ENCODE measurements around the gene KAT6B. TPM values are rescaled to one million over a fixed set of nuclear protein-coding genes. Genes with fewer than 3 reads are reported as not detected.

The KAT6B gene
- total and polyA plus RNA-seq, 2 of the 8 experiments (the other 6 are each of a cell fraction or from before 2014, with no cell fraction given), result 7.3 to 30.8 TPM

DNA sequence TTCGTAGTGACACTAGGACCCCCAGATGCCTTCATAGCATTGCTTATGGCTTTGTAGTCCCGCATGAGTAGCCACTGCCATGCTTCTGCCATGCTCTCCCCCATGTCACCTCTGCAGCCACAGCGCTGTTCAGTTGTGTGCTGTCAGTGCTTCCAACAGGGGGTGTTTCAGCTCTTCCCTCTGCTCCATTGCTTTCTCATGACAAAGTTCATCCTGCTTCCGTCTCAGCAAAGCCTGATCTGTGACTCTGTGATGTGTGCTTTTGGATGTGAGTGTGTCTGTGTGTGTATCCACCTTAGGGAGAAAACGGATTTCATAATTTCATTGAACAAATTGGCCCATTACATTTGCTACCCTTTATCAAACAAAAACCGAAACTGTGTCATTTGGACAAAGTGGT lies 150.2 kb downstream of the KAT6B start:
- no peak overlapping the region for H4K91ac ChIP-seq (replicated peaks; ENCODE audit: insufficient read length, low read length)
- H3K4me3 ChIP-seq (ENCODE audit: extremely low read depth in 1 of 4, insufficient read depth in 2 of 4, low read depth in 3 of 4, low read length in 4 of 4), result no peak overlapping the region
- H3K4me1 ChIP-seq (replicated peaks in 1 of 4; ENCODE audit: control insufficient read depth in 3 of 4, insufficient read depth in 4 of 4, low read length in 3 of 4), result no peaks in the 10 kb centered on the region
- H3K56ac ChIP-seq (replicated peaks; ENCODE audit: insufficient read length, low read depth, low read length), result no peak overlapping the region
- H4K8ac ChIP-seq (ENCODE audit: extremely low read depth, insufficient read depth, low read length), result no peak overlapping the region
- no peak overlapping the region for H4K5ac ChIP-seq (ENCODE audit: insufficient read length, low read depth, low read length)
- no peaks in the 10 kb centered on the region for H3K79me2 ChIP-seq (ENCODE audit: control insufficient read depth in 1 of 2, insufficient read depth in 2 of 2, low read length in 2 of 2)
- H3K4me2 ChIP-seq (ENCODE audit: insufficient read depth in 1 of 2, low read depth in 2 of 2, low read length in 2 of 2), result no peak overlapping the region
- 80% methylated on average over 6 of the region's 6 CpGs; no CpG with 5 or more reads in 1 of the 2 experiments for WGBS, 2 experiments (ENCODE audit: extremely low coverage in 1 of 2, insufficient coverage in 1 of 2, insufficient read length in 1 of 2, insufficient replicate concordance in 2 of 2, low coverage in 1 of 2, low lambda C conversion rate in 2 of 2, missing lambda C conversion rate in 1 of 2)
- TF ChIP-seq PHF8 (conservative IDR thresholded peaks at IDR 0.05; ENCODE audit: low read depth, low read length) (no peak), CHD2 (IDR thresholded peaks at IDR 0.05; ENCODE audit: low read length) (no peak), CTCF (IDR thresholded peaks at IDR 0.05; ENCODE audit: control extremely low read depth in 1 of 3, insufficient read depth in 1 of 3, low read depth in 1 of 3, low read length in 3 of 3) (peak; percentile 43 to 49 (median 45)), JUN (IDR thresholded peaks at IDR 0.05; ENCODE audit: low read depth, low read length) (no peak), TCF12 (IDR thresholded peaks at IDR 0.05; ENCODE audit: low read depth, low read length) (no peak), RAD21 (IDR thresholded peaks at IDR 0.05 in 1 of 2, conservative IDR thresholded peaks at IDR 0.05 in 1 of 2; ENCODE audit: low read depth in 2 of 2, low read length in 2 of 2) (peak; percentile 24 to 41; a peak in 2 of 4 replicates)
- no peak overlapping the region for H2BK20ac ChIP-seq (ENCODE audit: low read length)
- no peak overlapping the region for H3K27ac ChIP-seq (ENCODE audit: low read depth, low read length)
- no peak overlapping the region for H3K18ac ChIP-seq (ENCODE audit: extremely low read depth, low read length)
- H2BK5ac ChIP-seq (ENCODE audit: low read depth, low read length), result no peak overlapping the region
- H4K20me1 ChIP-seq (replicated peaks in 1 of 2; ENCODE audit: control insufficient read depth in 1 of 2, insufficient read depth in 2 of 2, low read length in 2 of 2), result no peaks in the 10 kb centered on the region
- FAIRE-seq (no peak), DNase-seq (ENCODE audit: low read depth in 1 of 2, low spot score in 2 of 2) (no peak)
- no peak overlapping the region for H3K14ac ChIP-seq (ENCODE audit: insufficient read length)
- no peaks in the 10 kb centered on the region for H3K79me1 ChIP-seq (ENCODE audit: low read depth, low read length)
- ChIA-PET CTCF (ENCODE audit: partially characterized antibody) (interaction anchor here (0.6 to 3.4 kb wide), 12 partner anchors 9 to 171 kb away, joined by 3 to 12 read pairs (median 4); no protein-coding TSS in a partner anchor), POLR2A (ENCODE audit: partially characterized antibody) (no interaction called here)
- no peak overlapping the region for H2BK15ac ChIP-seq (ENCODE audit: low read length)
- H2AK5ac ChIP-seq (ENCODE audit: low read depth, low read length), result no peak overlapping the region
- no peaks in the 10 kb centered on the region for H3K23me2 ChIP-seq (ENCODE audit: low read depth, low read length)
- H2BK120ac ChIP-seq (replicated peaks; ENCODE audit: low read depth, low read length), result no peak overlapping the region
- H3K27me3 ChIP-seq (replicated peaks in 1 of 4; ENCODE audit: control insufficient read depth in 3 of 4, extremely low read depth in 1 of 4, insufficient read depth in 3 of 4, low read length in 3 of 4), result peaks cover 0 to 1% (median 0%) of the 10 kb centered on the region in 4 experiments; a peak in 1 of 7 replicates
- no peak overlapping the region for H3K9ac ChIP-seq (replicated peaks in 1 of 4; ENCODE audit: extremely low read depth in 1 of 4, low read depth in 3 of 4, low read length in 3 of 4)
- H3K23ac ChIP-seq (ENCODE audit: insufficient read length), result no peak overlapping the region
- no peaks in the 10 kb centered on the region for H3K9me3 ChIP-seq (ENCODE audit: insufficient read depth in 2 of 2, low read depth in 1 of 2, low read length in 1 of 2)
- H2BK12ac ChIP-seq (ENCODE audit: low read depth, low read length), result no peak overlapping the region
- H3K4ac ChIP-seq (replicated peaks; ENCODE audit: insufficient read length, low read depth, low read length), result no peak overlapping the region
- no peak overlapping the region for H2AFZ ChIP-seq (ENCODE audit: low read length)
- H3K36me3 ChIP-seq (ENCODE audit: control insufficient read depth in 2 of 4, insufficient read depth in 4 of 4, low read length in 3 of 4), result peaks cover 0 to 7% (median 0%) of the 10 kb centered on the region in 4 experiments; a peak in 2 of 8 replicates

All from H1 (cell line).